OCI-LY3 (cell line): ENCODE results near the gene PLCB4.

Source experiments
- H2AFZ ChIP-seq: fragments of 200-600, 300-600 bp; shearing (Covaris generic); 2 replicates; pipeline ENCODE4 v1.6.0; 2014; ENCODE audit warnings: antibody characterized with exemption, low read depth, low read length
- H3K27ac ChIP-seq: fragments of 200-600, 300-600 bp; sonication (generic); 2 replicates; pipeline ENCODE4 v1.5.1; 2014; ENCODE audit warnings: mild to moderate bottlenecking, low read length, moderate library complexity, mixed read lengths
- H3K27me3 ChIP-seq: fragments of 200-600, 300-600 bp; sonication (generic); 2 replicates; pipeline ENCODE4 v1.6.1; 2014; ENCODE audit warnings: low read depth, low read length, mixed read lengths
- H3K36me3 ChIP-seq: fragments of 200-600, 300-600 bp; sonication (generic); replicated peaks from 2 replicates; pipeline ENCODE3; 2014; ENCODE audit warnings: low read depth, low read length, mixed read lengths
- H3K4me1 ChIP-seq: fragments of 300-600, 200-600 bp; sonication (generic); 2 replicates; pipeline ENCODE4 v1.6.1; 2014; ENCODE audit warnings: low read length, mixed read lengths
- H3K4me2 ChIP-seq: fragments of 200-600, 300-600 bp; sonication (generic); 2 replicates; pipeline ENCODE4 v1.6.1; 2014; ENCODE audit warnings: low read length, mixed read lengths
- H3K4me3 ChIP-seq: fragments of 300-600, 200-600 bp; sonication (generic); 2 replicates; pipeline ENCODE4 v1.5.1; 2014; ENCODE audit warnings: antibody characterized with exemption, mild to moderate bottlenecking, low read length, moderate library complexity
- H3K79me2 ChIP-seq: fragments of 300-600, 200-600 bp; shearing (Covaris generic); 2 replicates; pipeline ENCODE4 v1.6.1; 2014; ENCODE audit warnings: mild to moderate bottlenecking, low read length, mixed read lengths
- H3K9ac ChIP-seq: fragments of 300-600, 200-600 bp; shearing (Covaris generic); 2 replicates; pipeline ENCODE4 v1.6.0; 2014; ENCODE audit warnings: mild to moderate bottlenecking, low read length, moderate library complexity
- H3K9me3 ChIP-seq: fragments of 200-600, 300-600 bp; shearing (Covaris generic); 2 replicates; pipeline ENCODE4 v1.6.1; 2014; ENCODE audit warnings: low read length, mixed read lengths; ENCODE audit not compliant: insufficient read depth
- H4K20me1 ChIP-seq: fragments of 200-600, 300-600 bp; sonication (generic); 2 replicates; pipeline ENCODE4 v1.6.1; 2016; ENCODE audit warnings: low read length, mixed read lengths; ENCODE audit not compliant: insufficient read depth
- CTCF ChIP-seq: fragments of 200-600, 300-600 bp; sonication (generic); IDR thresholded peaks from 2 replicates; pipeline ENCODE4 v1.5.1; 2014; ENCODE audit warnings: antibody characterized with exemption, low read length, low read depth
- EZH2phosphoT487 ChIP-seq: fragments of 200-600 bp; shearing (Covaris generic); IDR thresholded peaks from 2 replicates; pipeline ENCODE4 v1.6.1; 2018; ENCODE audit warnings: antibody characterized with exemption, mixed run types, low read depth

Gene PLCB4

GRCh38 chr20:9507544-9508239 is 438.8 kb downstream of the PLCB4 start:
- no peak overlapping the region for H3K4me3 ChIP-seq
- H3K27me3 ChIP-seq = 0 out of 2 replicates have a peak, but pooled peaks cover 4% of the 10 kb centered on the region
- no peak overlapping the region for H3K4me2 ChIP-seq

GRCh38 chr20:9508240-9508661 is 439.4 kb downstream of the PLCB4 start:
- Histone ChIP-seq H3K36me3 (no peaks in the 10 kb centered on the region), H3K4me1 (no peaks in the 10 kb centered on the region), H3K4me2 (no peak overlapping the region), H3K4me3 (no peak overlapping the region), H3K27ac (no peak overlapping the region), H4K20me1 (no peaks in the 10 kb centered on the region), H2AFZ (no peak overlapping the region), H3K9me3 (no peaks in the 10 kb centered on the region), H3K79me2 (no peaks in the 10 kb centered on the region), H3K27me3 (0 out of 2 replicates have a peak, but pooled peaks cover 4% of the 10 kb centered on the region), H3K9ac (no peak overlapping the region)
- TF ChIP-seq EZH2phosphoT487 (no peak), CTCF (no peak)

More at GRCh38 chr20:9507544-9508239, 438.8 kb downstream of the PLCB4 start:
- H3K9me3 ChIP-seq = no peaks in the 10 kb centered on the region
- H2AFZ ChIP-seq = no peak overlapping the region
- H3K79me2 ChIP-seq = no peaks in the 10 kb centered on the region
- no peaks in the 10 kb centered on the region for H3K36me3 ChIP-seq
- no peak overlapping the region for H3K27ac ChIP-seq
- no peak for TF ChIP-seq EZH2phosphoT487
- TF ChIP-seq CTCF = no peak
- no peak overlapping the region for H3K9ac ChIP-seq
- no peaks in the 10 kb centered on the region for H4K20me1 ChIP-seq
- H3K4me1 ChIP-seq = no peaks in the 10 kb centered on the region

- H3K27ac ChIP-seq = no peak overlapping the region
- H3K4me1 ChIP-seq = no peaks in the 10 kb centered on the region
- no peak overlapping the region for H2AFZ ChIP-seq
- H3K27me3 ChIP-seq = 0 out of 2 replicates have a peak, but pooled peaks cover 4% of the 10 kb centered on the region
- no peak overlapping the region for H3K4me3 ChIP-seq
- H4K20me1 ChIP-seq = no peaks in the 10 kb centered on the region
- H3K9me3 ChIP-seq = no peaks in the 10 kb centered on the region
- no peaks in the 10 kb centered on the region for H3K36me3 ChIP-seq
- H3K4me2 ChIP-seq = no peak overlapping the region
- no peak for TF ChIP-seq CTCF
- TF ChIP-seq EZH2phosphoT487 = no peak
- H3K9ac ChIP-seq = no peak overlapping the region
- H3K79me2 ChIP-seq = no peaks in the 10 kb centered on the region
These were observed 439.9 kb downstream of the PLCB4 start for GRCh38 chr20:9508696-9509178.

- TF ChIP-seq EZH2phosphoT487 (no peak), CTCF (no peak)
- no peak overlapping the region for H3K9ac ChIP-seq
- H2AFZ ChIP-seq = no peak overlapping the region
- H3K36me3 ChIP-seq = no peaks in the 10 kb centered on the region
- no peak overlapping the region for H3K27ac ChIP-seq
- no peaks in the 10 kb centered on the region for H3K79me2 ChIP-seq
- 0 out of 2 replicates have a peak, but pooled peaks cover 4% of the 10 kb centered on the region for H3K27me3 ChIP-seq
- no peak overlapping the region for H3K4me3 ChIP-seq
- H3K4me2 ChIP-seq = no peak overlapping the region
- H3K9me3 ChIP-seq = no peaks in the 10 kb centered on the region
- no peaks in the 10 kb centered on the region for H3K4me1 ChIP-seq
- no peaks in the 10 kb centered on the region for H4K20me1 ChIP-seq
These were observed 440.4 kb downstream of the PLCB4 start for GRCh38 chr20:9509246-9509645.
